Left lung (tissue), 10 donors: ENCODE data around the gene MRPS33. TPM values are rescaled to one million over a fixed set of nuclear protein-coding genes. Genes with fewer than 3 reads are reported as not detected.

Source experiments
- ATAC-seq: fragments of 200-7000 bp; cut with Tn5 transposase; one replicate; pipeline ENCODE4 v1.9.1; 2020; ENCODE audit warnings: moderate library complexity
- DNase-seq, 4 donors: peaks; one replicate each; pipeline ENCODE4 v3.0.0-alpha.2; 2013 to 2020
- H3K27ac ChIP-seq, 2 donors: fragments of 200-600 bp; sonication (generic) in 1 of 2; one replicate each; pipeline versions ENCODE4 v1.5.0 to v1.8.0; 2020 to 2021
- H3K27me3 ChIP-seq, 2 donors: fragments of 200-600 bp; sonication (generic) in 1 of 2; one replicate each; pipeline versions ENCODE4 v1.5.0 to v1.8.0; 2020 to 2021
- H3K36me3 ChIP-seq, 2 donors: fragments of 200-600 bp; sonication (generic) in 1 of 2; one replicate each; pipeline versions ENCODE4 v1.5.0 to v1.8.0; 2020 to 2021
- H3K4me1 ChIP-seq, 2 donors: fragments of 200-600 bp; one replicate each; pipeline ENCODE4 v1.8.0; 2021
- H3K4me3 ChIP-seq, 2 donors: fragments of 200-600 bp; sonication (generic) in 1 of 2; one replicate each; pipeline versions ENCODE4 v1.5.0 to v1.8.0; 2020 to 2021; ENCODE audit warnings: mild to moderate bottlenecking in 1 of 2
- H3K9me3 ChIP-seq, 2 donors: fragments of 200-600 bp; sonication (generic) in 1 of 2; one replicate each; pipeline versions ENCODE4 v1.5.0 to v1.8.0; 2020 to 2021
- intact Hi-C, 2 donors: fragments of 100-400 bp; cut with DNase I; formaldehyde crosslinking; loops; one replicate each; pipeline versions ENCODE4 v1.11.2 to v1.14.2; 2022
- polyA plus RNA-seq, 6 donors: library from polyadenylated mRNA; unstranded; fragments of 120-200 nt; gene quantifications; one replicate each; pipeline ENCODE4 v1.2.1, GENCODE V29; 2013; ENCODE audit not compliant: insufficient read length in 6 of 6
- total RNA-seq, 2 donors: library from RNA; stranded (reverse); fragmentation: NEBNext Ultra II Directional; extraction: Animal tissue kit (Norgen Biotek cat#: 25700); gene quantifications; one replicate each; pipeline ENCODE4 v1.2.1, GENCODE V29; 2021
- TF ChIP-seq, protein P1 (sequence below), 2 donors: fragments of 200-600 bp; sonication (generic) in 1 of 2; IDR thresholded peaks; one replicate each; pipeline versions ENCODE4 v1.5.0 to v1.8.0; 2021; ENCODE audit warnings: antibody characterized with exemption in 2 of 2
- donor health status: DM: no; HTN: yes; CAD: no.
- donor health status: DM: no; HTN: no; CAD: no.

MRPS33 gene
- total and polyA plus RNA-seq, 8 donors: 37.7 to 89.8 (median 80.1) TPM

DNA sequence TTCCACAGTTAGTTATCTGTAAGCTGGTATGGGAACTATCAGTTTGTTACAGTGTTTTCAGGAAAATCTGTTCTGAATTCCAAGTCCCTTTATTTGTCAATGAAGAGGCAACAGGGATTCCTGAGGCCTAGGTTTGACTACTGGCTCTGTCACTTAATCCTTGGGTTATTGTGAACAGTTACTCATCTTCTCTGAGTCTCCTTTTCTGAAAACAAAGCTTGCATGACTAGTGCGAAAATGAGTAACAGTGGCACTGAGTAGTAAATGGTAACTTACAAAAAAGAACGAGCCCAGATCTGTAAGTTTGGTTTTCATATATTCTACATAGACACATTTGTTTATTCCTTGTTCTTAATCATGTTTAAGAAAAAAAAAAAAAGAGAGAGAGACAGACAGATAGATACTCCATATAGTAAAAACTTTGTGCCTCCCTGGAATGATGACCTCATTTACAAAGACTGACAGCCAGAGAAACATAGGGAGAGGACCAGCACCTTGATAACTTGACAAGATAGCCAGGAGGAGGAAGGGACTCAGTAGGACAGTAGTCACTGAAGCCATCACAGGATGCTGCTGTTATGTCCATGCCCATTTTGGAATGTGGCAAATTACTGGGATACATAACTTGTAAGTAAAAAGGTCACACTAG, 1.9 kb downstream of the MRPS33 start:
- Histone ChIP-seq H3K9me3 (peaks cover 0 to 5% of the 10 kb centered on the region in 2 donors), H3K4me1 (peaks cover 0 to 17% of the 10 kb centered on the region in 2 donors), H3K36me3 (peaks cover 0 to 21% of the 10 kb centered on the region in 2 donors), H3K27me3 (peaks cover 0 to 19% of the 10 kb centered on the region in 2 donors), H3K27ac (no peak overlapping the region), H3K4me3 (no peak overlapping the region)
- intact Hi-C loops: no loop called here
- ATAC-seq: no peak
- no peak for DNase-seq
- TF ChIP-seq, protein P1, sequence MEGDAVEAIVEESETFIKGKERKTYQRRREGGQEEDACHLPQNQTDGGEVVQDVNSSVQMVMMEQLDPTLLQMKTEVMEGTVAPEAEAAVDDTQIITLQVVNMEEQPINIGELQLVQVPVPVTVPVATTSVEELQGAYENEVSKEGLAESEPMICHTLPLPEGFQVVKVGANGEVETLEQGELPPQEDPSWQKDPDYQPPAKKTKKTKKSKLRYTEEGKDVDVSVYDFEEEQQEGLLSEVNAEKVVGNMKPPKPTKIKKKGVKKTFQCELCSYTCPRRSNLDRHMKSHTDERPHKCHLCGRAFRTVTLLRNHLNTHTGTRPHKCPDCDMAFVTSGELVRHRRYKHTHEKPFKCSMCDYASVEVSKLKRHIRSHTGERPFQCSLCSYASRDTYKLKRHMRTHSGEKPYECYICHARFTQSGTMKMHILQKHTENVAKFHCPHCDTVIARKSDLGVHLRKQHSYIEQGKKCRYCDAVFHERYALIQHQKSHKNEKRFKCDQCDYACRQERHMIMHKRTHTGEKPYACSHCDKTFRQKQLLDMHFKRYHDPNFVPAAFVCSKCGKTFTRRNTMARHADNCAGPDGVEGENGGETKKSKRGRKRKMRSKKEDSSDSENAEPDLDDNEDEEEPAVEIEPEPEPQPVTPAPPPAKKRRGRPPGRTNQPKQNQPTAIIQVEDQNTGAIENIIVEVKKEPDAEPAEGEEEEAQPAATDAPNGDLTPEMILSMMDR (IDR thresholded peaks at IDR 0.05): no peak

DNA sequence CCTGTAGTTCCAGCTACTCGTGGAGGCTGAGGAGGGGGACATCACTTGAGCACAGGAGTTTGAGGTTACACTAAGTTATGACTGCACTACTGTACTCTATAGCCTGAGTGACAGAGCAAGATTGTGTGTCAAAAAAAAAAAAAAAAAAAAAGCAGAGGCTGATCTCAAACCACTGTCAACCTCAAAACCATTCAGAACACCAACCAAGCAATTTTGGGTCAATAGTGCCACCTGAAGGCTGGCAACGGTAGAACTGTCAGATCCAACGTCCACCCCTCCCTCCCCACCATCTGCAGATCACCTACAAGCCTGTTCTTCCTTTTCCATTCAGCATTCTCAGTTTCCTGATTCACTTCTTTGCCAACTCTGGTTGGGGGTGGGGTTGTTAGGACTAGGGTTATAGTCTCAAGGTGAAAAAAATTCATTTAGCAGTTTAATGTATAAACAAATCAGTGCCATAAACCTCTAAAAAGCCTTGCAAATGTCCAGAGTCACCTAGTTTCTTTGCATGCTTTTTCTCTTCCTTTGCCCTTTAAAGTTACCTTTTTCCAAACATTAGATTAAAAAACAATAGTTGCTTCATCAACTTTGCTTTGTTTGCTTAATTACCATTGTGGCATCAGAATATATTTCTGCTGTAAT, 2.6 kb downstream of the MRPS33 start:
- Histone ChIP-seq H3K27ac (no peak overlapping the region), H3K9me3 (peaks cover 0 to 5% of the 10 kb centered on the region in 2 donors), H3K36me3 (peaks cover 0 to 27% of the 10 kb centered on the region in 2 donors), H3K4me3 (no peak overlapping the region), H3K27me3 (peaks cover 0 to 12% of the 10 kb centered on the region in 2 donors), H3K4me1 (peaks cover 0 to 17% of the 10 kb centered on the region in 2 donors)
- ATAC-seq (peak; percentile 35), DNase-seq (peak in 2 of 4 donors; percentile 36 to 68)
- intact Hi-C loops: no loop called here
- TF ChIP-seq, protein P1 (IDR thresholded peaks at IDR 0.05): peak; percentile 32 to 64

DNA sequence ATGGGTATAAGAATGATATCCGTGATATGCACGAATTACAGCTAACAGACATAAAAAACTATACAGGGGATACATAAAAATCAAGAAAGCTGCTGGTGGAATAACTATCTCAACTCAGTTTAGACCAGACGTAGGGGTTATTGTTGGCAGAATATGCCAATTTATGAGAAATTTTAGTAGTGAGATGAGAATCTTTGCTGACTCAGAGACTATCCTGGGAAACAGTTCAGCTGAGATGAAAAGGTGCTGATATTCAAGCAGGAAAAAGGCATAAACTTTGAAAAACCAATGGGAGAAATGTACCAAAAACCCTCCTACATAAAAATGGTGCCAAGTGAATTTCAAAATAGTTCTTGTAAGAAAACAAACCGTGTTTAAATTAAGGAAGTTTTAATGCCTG, 3.3 kb downstream of the MRPS33 start:
- peaks cover 0 to 17% of the 10 kb centered on the region in 2 donors for H3K4me1 ChIP-seq
- peaks cover 0 to 34% of the 10 kb centered on the region in 2 donors for H3K36me3 ChIP-seq
- no peak for DNase-seq
- no peak overlapping the region for H3K4me3 ChIP-seq
- H3K27ac ChIP-seq: no peak overlapping the region
- peaks cover 0 to 6% of the 10 kb centered on the region in 2 donors for H3K27me3 ChIP-seq
- no peak for ATAC-seq
- intact Hi-C loops: no loop called here
- peaks cover 0 to 4% of the 10 kb centered on the region in 2 donors for H3K9me3 ChIP-seq
- TF ChIP-seq, protein P1 (IDR thresholded peaks at IDR 0.05): no peak

DNA sequence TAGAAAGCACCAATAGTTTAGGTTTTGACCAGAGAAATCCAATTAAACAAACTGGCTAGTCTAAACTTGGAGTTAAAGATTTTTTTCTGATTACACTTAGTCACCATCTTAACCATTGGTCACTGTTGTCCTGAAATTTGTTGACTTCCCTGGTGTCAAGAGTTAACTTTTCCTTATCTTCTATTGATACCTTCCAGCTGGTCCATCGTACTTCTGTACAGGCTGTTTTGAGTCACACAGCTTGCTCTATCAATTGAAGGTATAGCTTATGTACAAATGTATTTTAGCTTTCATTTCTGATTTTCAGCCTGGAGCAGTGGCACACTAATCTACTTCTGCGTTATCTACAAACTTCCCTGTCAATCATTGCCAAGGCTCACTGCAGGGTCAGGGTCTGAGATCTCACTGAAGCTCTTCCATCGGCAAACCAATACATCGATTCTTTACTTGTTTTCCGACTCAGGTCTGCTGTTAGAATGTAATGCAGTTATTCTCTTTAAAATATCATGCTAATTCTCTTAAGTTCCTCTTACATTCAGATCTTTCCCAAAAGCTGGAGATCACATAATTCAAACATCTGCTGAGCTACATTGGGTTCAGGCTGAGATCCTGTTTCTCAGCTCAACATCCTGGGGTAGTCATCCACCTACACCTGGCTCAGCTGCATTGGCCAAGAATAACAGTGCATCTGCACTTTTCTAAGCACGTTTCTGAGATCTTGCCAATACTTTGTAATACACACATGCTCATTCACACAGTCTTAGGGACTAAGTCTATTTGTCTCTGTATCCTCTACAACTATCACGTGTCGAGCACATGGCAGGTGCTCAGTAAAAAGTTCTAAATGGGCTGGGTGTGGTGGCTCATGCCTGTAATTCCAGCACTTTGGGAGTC, 11.3 kb downstream of the MRPS33 start:
- H3K27me3 ChIP-seq: no peaks in the 10 kb centered on the region
- H3K9me3 ChIP-seq: no peaks in the 10 kb centered on the region
- intact Hi-C loops: no loop called here
- DNase-seq (no peak), ATAC-seq (no peak)
- H3K36me3 ChIP-seq: peaks cover 0 to 29% of the 10 kb centered on the region in 2 donors
- H3K27ac ChIP-seq: no peak overlapping the region
- H3K4me3 ChIP-seq: no peak overlapping the region
- H3K4me1 ChIP-seq: no peaks in the 10 kb centered on the region
- TF ChIP-seq, protein P1 (IDR thresholded peaks at IDR 0.05): no peak
